T-helper 2 cell treated with Interferon-gamma antibody and Interleukin-4, amounts not matched to agents 5 μg/mL and 100 μg/mL, for 36 hours (primary cell): ENCODE results near the gene PSMC6.
"Not testable (repeated sequence)": the region's sequence is repeated elsewhere in the genome, so short reads cannot be mapped to it uniquely, and the experiment has no call there.

Experiments
- DNase-seq: peaks from one replicate; pipeline ENCODE4 v3.0.0; 2021; ENCODE audit warnings: low spot score
- H3K27ac Mint-ChIP-seq: one replicate; pipeline ENCODE4 v1.8.0; 2021; ENCODE audit warnings: mild to moderate bottlenecking, mixed read lengths
- H3K27me3 Mint-ChIP-seq: one replicate; pipeline ENCODE4 v1.8.0; 2021; ENCODE audit warnings: low read depth, mixed read lengths
- H3K36me3 Mint-ChIP-seq: one replicate; pipeline ENCODE4 v1.8.0; 2021; ENCODE audit warnings: low read depth, mixed read lengths
- H3K4me1 Mint-ChIP-seq: one replicate; pipeline ENCODE4 v1.8.0; 2021; ENCODE audit warnings: low read depth, mixed read lengths
- H3K4me3 Mint-ChIP-seq: one replicate; pipeline ENCODE4 v1.8.0; 2022; ENCODE audit warnings: mild to moderate bottlenecking, moderate library complexity, mixed read lengths
- H3K9me3 Mint-ChIP-seq: one replicate; pipeline ENCODE4 v1.8.0; 2021; ENCODE audit warnings: mixed read lengths

Gene PSMC6

DNA sequence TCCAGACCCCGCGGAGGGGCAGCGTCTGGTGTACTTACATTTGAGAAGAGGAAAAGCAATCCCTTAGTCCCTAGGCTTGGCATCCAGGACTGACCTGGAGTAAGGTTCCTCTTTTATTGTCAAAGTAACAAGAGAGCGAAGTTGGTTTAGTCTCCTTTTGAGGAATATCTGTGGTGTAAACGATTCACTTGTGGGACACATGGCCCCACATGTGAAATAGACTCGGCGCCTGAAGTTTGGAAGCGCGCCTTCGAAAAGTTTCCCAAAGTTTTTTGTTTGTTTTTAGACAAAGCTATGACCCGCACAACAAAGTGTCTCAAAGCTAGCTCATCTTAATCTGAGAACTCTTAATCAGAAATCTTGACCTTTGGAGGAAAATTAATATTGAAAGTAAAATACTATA lies 23.7 kb downstream of the PSMC6 start:
- DNase-seq = no peak
- no peaks in the 10 kb centered on the region for H3K27me3 Mint-ChIP-seq
- H3K4me1 Mint-ChIP-seq = peaks cover 31% of the 10 kb centered on the region
- H3K27ac Mint-ChIP-seq = peak overlapping the region; percentile 86
- H3K4me3 Mint-ChIP-seq = peak overlapping the region; percentile 96
- no peaks in the 10 kb centered on the region for H3K9me3 Mint-ChIP-seq
- H3K36me3 Mint-ChIP-seq = peaks cover 40% of the 10 kb centered on the region

DNA sequence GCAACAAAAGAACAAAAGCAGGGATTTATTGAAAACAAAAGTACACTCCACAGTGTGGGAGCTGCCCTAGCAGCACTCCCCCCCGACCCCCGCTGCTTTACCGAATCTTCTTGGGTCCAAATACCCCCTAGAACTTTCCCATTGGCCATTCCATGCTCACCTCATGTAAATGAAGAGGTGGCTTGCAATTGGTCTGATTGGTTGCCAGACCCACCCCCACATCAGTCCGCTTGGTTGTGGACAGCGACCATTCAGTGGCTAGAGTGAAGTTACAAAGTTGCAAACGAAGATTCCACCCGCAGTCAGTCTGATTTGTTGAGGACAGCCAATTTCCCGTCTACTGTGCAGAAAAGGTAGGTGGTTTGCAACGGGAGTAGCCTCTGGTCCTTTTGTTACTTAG lies 26.8 kb downstream of the PSMC6 start:
- Mint-ChIP-seq H3K4me1 (peaks cover 51% of the 10 kb centered on the region), H3K27me3 (no peaks in the 10 kb centered on the region), H3K9me3 (no peaks in the 10 kb centered on the region), H3K4me3 (no peak overlapping the region), H3K27ac (no peak overlapping the region), H3K36me3 (peaks cover 39% of the 10 kb centered on the region)
- no peak for DNase-seq

- peaks cover 38% of the 10 kb centered on the region for H3K36me3 Mint-ChIP-seq
- peak overlapping the region; percentile 4 for H3K27ac Mint-ChIP-seq
- H3K27me3 Mint-ChIP-seq = no peaks in the 10 kb centered on the region
- peaks cover 54% of the 10 kb centered on the region for H3K4me1 Mint-ChIP-seq
- DNase-seq = no peak
- H3K9me3 Mint-ChIP-seq = no peaks in the 10 kb centered on the region
- peak overlapping the region; percentile 0 for H3K4me3 Mint-ChIP-seq
These were observed 29.0 kb downstream of the PSMC6 start for GRCh38 chr14:52735921-52736489.

DNA sequence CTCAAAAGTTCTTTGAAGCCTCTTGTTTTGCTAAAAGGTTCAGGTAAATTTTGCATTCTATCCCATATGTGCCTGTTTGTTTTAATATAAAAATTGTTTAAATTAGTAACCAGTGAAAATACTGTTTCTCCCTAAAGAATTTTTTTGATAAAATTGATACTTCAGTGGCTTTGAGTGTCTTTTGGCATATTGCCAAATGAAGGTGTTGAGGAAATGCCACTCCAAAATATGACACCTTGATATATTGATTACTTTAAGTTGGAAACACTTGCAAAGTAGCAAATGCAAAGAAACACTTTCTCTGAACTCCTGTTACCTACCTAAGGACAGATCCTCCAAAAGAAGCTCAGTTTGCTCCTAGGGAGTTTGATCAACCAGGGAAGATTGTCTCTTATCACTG lies 31.4 kb downstream of the PSMC6 start:
- H3K36me3 Mint-ChIP-seq = peaks cover 34% of the 10 kb centered on the region
- no peaks in the 10 kb centered on the region for H3K27me3 Mint-ChIP-seq
- H3K9me3 Mint-ChIP-seq = no peaks in the 10 kb centered on the region
- DNase-seq = no peak
- H3K4me1 Mint-ChIP-seq = peaks cover 57% of the 10 kb centered on the region
- H3K4me3 Mint-ChIP-seq = no peak overlapping the region
- no peak overlapping the region for H3K27ac Mint-ChIP-seq

DNA sequence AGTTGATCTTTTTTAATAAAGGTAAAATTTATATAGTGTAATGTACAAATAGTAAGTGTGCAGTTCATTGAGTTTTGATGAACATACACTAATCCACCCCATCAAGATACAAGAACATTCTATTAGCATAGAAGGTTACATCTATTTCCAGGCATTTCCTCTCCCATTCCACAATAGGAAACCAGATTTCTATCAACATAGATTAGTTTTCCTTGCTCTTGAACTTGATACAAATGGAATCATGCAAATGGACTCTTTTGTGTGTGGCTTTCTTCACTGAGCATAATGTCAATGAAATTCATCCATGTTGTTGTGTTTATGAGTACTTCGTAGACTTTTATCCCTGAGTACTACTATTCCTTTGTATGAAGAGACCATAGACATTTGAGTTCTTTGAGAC lies 33.8 kb downstream of the PSMC6 start:
- no peak overlapping the region for H3K27ac Mint-ChIP-seq
- H3K36me3 Mint-ChIP-seq = peaks cover 30% of the 10 kb centered on the region
- no peaks in the 10 kb centered on the region for H3K9me3 Mint-ChIP-seq
- no peak for DNase-seq
- H3K4me3 Mint-ChIP-seq = no peak overlapping the region
- no peaks in the 10 kb centered on the region for H3K27me3 Mint-ChIP-seq
- peaks cover 51% of the 10 kb centered on the region for H3K4me1 Mint-ChIP-seq

DNA sequence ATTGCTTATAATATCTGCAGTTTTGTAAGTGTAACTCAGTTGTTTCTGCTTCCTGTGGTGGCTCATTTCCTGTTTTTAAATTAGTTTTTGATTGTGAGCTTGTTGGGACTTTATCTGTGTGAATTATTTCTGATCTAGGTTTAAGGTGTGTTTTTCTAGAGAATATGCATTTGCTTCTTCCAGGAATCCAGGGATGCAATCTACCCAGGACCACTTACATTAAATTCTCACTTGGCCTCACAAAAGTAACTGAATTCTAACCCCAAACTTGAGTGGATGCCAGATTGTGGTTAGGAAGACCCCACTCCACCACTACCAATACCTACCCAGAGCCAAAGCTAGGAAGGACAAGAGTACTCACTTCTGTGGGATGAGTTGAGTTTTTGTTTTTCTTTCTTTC lies 34.9 kb downstream of the PSMC6 start:
- Mint-ChIP-seq H3K4me3 (peak overlapping the region; percentile 76), H3K4me1 (peaks cover 41% of the 10 kb centered on the region), H3K27me3 (no peaks in the 10 kb centered on the region), H3K9me3 (no peaks in the 10 kb centered on the region), H3K27ac (peak overlapping the region; percentile 94), H3K36me3 (peaks cover 38% of the 10 kb centered on the region)
- DNase-seq = no peak

- Mint-ChIP-seq H3K4me1 (peaks cover 11% of the 10 kb centered on the region), H3K4me3 (no peak overlapping the region), H3K36me3 (peaks cover 36% of the 10 kb centered on the region), H3K9me3 (no peaks in the 10 kb centered on the region), H3K27me3 (no peaks in the 10 kb centered on the region), H3K27ac (peak overlapping the region; percentile 31)
- no peak for DNase-seq
These were observed 41.8 kb downstream of the PSMC6 start for GRCh38 chr14:52748647-52749292.

DNA sequence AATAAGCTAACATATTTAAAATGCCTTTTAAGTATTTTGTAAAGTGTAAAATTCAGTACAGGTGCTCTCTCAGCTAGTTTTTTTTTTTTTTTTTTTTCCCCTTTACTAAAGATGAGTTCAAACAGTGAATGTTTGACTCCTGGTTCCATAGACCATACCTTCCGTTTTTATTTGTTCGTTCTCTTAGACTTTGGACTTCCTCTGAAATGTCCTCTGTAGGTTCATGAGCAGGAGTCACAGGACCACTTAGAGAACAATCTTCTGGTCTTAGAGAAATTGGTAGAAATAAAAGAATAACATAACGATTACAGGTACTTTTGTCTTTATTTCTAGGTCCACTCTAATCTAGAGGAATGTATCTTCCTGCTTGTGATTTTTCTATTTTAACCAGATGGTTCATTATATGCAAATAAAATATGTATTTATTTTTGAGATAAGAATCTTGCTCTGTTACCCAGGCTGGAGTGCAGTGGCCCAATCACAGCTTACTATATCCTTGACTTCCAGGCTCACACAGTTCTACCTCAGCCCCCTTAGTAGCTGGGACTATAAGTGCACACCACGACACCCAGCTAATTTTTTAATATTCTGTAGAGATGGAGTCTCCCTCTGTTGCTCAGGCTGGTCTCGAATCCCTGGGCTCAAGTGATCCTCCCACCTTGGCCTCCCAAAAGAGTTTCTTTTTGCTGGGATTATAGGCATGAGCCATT lies 48.8 kb downstream of the PSMC6 start:
- Mint-ChIP-seq H3K4me1 (no peaks in the 10 kb centered on the region), H3K27ac (no peak overlapping the region), H3K27me3 (no peaks in the 10 kb centered on the region), H3K36me3 (peaks cover 13% of the 10 kb centered on the region), H3K9me3 (no peaks in the 10 kb centered on the region), H3K4me3 (no peak overlapping the region)
- no peak for DNase-seq

DNA sequence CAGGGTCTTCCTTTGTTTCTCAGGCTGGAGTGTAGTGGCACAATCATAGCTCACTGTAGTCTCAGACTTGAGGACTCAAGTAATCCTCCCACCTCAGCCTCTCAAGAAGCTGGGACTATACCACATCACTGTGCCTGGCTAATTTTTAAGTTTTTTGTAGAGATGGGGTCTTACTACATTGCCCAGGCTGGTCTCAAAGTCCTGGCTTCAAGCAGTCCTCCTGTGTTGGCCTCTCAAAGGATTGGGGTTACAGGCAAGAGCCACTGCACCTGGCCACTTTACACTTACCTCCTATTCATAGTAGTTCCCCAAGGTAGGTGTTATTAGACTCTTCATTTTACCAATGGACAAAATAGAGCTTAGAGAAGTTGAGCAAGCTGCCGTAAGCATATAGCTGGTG lies 52.1 kb downstream of the PSMC6 start:
- H3K4me1 Mint-ChIP-seq = peaks cover 4% of the 10 kb centered on the region
- H3K36me3 Mint-ChIP-seq = peaks cover 22% of the 10 kb centered on the region
- H3K27ac Mint-ChIP-seq = no peak overlapping the region
- no peaks in the 10 kb centered on the region for H3K27me3 Mint-ChIP-seq
- no peaks in the 10 kb centered on the region for H3K9me3 Mint-ChIP-seq
- no peak overlapping the region for H3K4me3 Mint-ChIP-seq
- no peak for DNase-seq

- not testable (repeated sequence) for H3K9me3 Mint-ChIP-seq, H3K4me1 Mint-ChIP-seq, H3K4me3 Mint-ChIP-seq, DNase-seq, H3K27me3 Mint-ChIP-seq
- H3K27ac Mint-ChIP-seq = peak overlapping the region; percentile 42
- peaks cover 28% of the 10 kb centered on the region for H3K36me3 Mint-ChIP-seq
These were observed 55.9 kb downstream of the PSMC6 start for GRCh38 chr14:52762923-52763322.

DNA sequence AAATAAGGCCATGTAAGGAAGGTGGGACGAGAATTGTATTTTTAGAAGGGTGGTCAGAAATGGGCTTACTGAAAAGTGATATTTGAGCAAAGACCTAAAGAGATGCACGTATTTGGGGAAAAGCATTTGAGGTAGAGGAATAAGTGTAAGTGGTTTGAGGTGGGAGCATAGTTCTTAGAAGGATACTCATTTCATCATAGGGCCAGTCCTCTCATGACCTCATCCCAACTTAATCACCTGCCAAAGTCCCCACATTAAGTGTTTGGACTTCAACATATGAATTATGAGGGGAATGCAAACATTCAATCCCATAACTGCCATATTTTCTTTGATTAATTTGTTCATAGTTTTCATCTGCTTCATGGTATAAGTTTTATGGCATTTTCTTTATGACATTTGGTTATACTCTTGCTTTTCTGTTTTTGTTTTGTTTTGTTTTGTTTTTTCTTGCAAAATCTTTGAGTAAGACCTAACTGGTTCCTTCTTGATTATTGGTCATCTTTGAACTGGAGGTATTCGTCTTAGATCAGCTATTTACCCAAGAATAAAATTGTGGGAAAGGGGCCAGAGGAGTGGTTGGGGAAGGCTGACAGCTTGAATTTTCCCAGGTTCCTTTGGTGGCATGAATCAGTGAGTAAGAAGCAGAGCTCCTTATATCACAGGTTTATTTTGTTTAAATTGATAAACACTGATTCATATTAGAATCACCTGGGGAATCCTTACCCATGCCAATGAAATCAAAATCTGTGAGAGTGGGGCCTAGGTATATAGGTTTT lies 60.2 kb downstream of the PSMC6 start:
- Mint-ChIP-seq H3K4me3 (no peak overlapping the region), H3K4me1 (peaks cover 8% of the 10 kb centered on the region), H3K9me3 (no peaks in the 10 kb centered on the region), H3K36me3 (peaks cover 33% of the 10 kb centered on the region), H3K27me3 (no peaks in the 10 kb centered on the region), H3K27ac (no peak overlapping the region)
- DNase-seq = no peak

DNA sequence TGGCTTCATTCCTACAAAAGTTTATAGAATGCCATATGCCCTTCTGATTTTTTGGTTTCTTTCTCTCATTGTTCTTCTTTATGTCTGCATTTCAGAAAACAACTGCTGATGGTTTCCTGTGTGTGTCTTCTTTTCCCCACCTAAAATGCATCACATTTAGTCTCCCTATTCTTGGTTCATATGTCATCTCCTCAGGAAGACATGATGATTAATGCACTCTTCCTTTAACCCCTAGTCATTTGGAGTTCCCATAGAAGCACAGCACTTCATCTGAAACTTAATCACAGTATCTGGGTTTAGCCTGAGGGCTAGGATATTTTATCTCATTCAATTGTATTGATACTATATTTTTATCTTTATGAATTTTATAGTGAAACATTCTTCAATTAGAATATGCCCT lies 62.9 kb downstream of the PSMC6 start:
- no peaks in the 10 kb centered on the region for H3K27me3 Mint-ChIP-seq
- H3K9me3 Mint-ChIP-seq = no peaks in the 10 kb centered on the region
- peaks cover 10% of the 10 kb centered on the region for H3K4me1 Mint-ChIP-seq
- peak overlapping the region; percentile 39 for H3K27ac Mint-ChIP-seq
- peaks cover 33% of the 10 kb centered on the region for H3K36me3 Mint-ChIP-seq
- no peak for DNase-seq
- no peak overlapping the region for H3K4me3 Mint-ChIP-seq

GRCh38 chr14:52776816-52777215 lies 69.8 kb downstream of the PSMC6 start:
- H3K27ac Mint-ChIP-seq = no peak overlapping the region
- H3K4me3 Mint-ChIP-seq = no peak overlapping the region
- H3K36me3 Mint-ChIP-seq = peaks cover 22% of the 10 kb centered on the region
- no peaks in the 10 kb centered on the region for H3K9me3 Mint-ChIP-seq
- H3K27me3 Mint-ChIP-seq = no peaks in the 10 kb centered on the region
- H3K4me1 Mint-ChIP-seq = peaks cover 9% of the 10 kb centered on the region
- no peak for DNase-seq
